ENCODE results near the gene ZIC1.

ZIC1 gene

DNA sequence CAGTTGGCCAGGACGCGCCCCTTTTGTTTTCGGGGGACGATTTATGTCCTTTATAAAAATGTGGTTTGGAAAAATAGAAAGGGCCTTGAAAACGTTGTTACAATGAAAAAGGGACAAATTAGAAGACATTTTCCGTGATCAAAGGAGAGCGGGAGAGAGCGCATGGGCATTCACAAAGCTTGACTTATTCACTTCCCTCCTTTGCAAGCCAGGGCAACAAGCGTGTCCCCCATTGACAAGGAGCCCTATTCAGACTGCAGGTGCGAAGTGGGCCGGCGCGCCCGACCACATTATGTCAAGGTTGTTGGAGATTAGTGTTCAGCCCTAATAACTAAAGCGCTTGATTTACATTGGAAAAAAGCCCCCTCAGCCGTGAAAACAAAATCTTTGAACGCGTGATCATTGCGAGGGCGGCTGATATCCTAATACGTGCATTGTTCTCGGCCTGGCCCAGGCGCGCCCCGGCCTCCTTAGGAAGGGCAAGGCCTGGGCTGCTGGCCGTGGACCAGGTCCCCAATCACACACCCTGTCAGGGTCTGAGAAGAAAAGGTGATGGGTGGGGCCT, 28.7 kb upstream of the ZIC1 start:
- no peak for DNase-seq (ENCODE audit: low read depth)

DNA sequence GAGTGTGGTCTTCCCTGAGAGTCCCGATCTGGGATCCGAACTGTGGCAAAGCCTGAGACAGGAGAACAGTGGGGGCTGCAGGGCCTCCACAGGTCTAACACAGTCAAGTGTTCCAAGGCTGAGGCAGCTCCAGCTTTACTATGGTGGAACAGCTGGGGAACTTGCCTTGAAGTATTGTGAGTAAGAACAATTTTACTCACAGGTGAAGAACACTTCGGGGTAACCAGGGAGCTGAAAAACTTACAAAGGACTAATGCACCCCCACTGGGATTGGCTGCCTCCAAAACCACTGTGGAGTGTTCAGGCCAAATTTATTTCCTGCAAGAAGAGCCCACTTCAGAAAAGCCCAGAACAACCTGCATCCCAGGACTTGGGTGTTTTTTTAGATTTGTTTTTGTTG, 28.2 kb upstream of the ZIC1 start:
- DNase-seq (ENCODE audit: low read depth), result no peak

DNA sequence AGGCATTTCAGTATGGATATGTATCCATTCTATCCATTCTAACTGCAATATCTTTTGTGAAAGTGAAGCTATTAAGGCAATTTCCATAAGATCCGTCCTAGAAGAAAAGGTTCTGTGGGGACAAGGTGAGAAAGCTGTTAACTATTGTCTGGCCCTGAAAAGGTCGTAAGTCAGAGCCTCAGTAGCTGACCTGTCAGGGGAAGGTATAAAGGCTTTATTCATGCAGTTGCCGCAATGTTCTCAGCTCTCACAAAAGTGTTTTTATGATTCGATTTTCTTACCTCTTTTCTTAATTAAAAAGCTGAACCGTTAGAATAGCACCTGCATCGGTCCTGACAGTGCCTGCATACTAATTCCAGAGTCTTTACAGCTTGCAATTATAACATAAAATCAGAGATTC, 27.6 kb upstream of the ZIC1 start:
- no peak for DNase-seq (ENCODE audit: low read depth)

DNA sequence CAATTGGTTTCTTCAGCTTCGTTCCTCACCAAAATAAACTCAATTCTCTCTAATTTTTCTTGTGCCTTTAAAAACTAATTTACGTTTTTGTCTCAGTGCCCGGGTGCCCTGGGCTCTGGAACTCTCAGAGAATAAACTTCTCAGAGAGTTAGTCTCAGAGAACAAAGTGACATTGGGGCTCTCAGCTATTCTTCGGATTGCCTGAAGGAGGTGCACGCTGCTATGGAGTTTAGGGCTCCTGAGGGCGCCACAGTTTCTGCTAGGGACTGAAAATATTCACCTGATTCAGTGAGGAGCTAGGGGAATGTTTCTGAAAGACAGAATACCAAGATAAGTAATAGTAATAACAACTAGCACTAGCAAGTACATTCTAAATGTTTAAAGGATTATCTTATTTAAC, 25.5 kb upstream of the ZIC1 start:
- no peak for DNase-seq (ENCODE audit: low read depth)

DNA sequence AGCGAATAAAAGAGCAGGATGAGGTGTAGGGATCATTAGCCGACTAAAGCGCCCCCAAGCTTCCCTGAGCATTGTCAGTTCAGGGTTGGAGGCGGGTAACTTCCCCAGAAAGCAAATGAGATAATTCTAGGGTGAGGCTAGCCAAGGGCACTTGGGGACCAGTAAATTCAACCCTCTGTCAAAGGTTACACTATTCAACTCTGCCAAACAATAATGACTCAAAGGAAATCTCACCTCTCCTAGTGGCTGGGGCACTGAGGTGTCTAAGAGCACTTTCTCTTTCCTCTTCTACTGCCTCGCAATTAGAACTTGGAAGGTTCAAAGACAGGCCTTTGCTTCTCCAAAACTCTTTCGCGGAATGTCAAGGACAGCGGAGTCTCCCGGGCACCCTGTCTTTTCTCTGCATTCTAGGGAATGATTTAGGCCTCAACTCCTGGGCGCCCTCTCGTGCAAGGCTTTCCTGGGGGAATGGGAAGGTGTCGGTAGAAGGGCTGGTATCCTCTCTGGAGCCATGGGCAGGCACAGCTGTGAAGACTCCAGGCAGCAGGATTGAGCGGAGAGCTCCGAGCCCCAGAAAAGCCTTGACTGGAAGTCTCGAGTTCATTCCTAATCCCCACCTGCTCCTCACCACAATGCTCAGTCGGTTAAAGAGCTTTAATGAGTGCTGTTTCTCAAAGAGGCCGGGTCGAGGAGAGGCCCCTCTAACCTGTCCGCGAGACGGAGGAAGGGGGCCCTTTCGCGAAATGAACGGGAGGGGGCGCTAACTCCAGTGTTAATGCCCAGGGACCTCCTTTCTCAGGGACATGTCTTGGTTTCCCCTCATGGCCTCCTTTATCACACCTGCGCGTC, 24.7 kb upstream of the ZIC1 start:
- no peak for DNase-seq (ENCODE audit: low read depth)

DNA sequence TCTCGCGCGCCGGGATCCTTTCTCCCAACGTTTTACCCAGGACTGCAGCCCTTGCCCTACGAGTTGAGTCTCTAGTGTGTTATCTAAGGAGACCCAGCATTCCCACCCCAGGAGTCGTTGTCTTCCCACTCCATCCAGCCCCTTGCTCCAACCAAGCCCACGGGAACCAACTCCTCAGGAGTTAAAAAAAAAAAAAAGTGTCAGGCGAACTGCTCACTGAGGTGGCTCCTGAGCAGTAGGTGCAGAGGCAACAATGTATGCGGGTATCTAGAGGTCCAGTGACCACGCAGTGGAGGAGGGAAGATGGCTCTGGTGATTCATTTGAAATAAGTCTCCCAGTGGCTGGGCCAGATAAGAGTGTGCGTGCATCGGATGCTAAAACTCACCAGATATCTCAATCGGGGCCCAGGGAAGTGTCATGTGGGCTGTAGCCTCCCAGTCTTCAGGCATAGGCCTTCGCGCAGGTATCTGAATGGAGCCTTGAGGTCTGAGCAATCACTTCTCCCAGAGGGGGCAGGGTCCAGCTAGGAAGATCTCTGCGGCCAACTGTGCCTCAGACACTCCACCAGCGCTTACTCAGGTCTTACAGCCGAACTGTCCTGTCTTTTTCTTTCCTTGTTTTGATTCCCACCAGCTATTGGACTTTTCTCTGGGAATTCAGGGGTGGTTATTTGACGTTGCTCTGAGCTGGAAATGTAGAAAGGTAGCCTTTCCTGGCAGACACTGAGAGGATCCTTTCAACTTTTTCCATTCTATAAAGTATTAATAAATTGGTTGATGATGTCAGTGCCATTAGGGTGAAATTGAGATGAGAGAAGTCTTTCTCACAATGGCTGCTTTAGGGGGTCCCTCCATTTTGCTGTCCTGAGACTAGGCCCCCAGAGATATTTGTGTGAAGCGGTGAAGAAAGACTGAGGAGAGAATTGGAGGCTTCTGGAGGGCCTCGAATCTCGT, 23.8 kb upstream of the ZIC1 start:
- DNase-seq (ENCODE audit: low read depth), result no peak

DNA sequence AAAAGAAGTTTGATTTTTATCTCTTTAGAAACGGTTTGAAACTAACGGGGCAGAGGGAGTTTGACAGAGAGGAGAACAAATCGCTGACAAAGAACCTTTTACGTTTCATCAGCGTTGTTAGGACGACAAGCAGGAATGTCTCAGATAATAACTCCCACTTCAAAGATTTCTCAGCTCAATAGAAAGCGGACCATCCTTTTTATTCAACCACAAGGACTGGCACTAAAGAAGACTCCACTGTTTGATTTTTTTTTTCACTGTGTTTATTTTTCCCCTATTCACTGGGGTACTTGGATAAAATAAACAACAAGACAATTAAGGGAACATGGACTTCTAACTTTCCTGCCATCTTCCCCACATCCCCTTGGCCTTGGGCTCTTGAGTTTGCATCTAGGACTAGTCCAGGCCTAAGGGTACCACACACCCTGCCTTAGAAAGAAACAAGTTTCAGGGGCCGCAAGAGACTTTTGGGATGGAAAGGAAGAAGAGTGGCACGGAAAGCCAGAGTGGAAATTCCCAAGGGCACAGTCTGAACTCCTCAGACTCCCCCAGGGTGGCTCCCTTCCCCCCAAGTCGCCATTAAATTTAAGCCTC, 21.8 kb upstream of the ZIC1 start:
- no peak for DNase-seq (ENCODE audit: low read depth)

DNA sequence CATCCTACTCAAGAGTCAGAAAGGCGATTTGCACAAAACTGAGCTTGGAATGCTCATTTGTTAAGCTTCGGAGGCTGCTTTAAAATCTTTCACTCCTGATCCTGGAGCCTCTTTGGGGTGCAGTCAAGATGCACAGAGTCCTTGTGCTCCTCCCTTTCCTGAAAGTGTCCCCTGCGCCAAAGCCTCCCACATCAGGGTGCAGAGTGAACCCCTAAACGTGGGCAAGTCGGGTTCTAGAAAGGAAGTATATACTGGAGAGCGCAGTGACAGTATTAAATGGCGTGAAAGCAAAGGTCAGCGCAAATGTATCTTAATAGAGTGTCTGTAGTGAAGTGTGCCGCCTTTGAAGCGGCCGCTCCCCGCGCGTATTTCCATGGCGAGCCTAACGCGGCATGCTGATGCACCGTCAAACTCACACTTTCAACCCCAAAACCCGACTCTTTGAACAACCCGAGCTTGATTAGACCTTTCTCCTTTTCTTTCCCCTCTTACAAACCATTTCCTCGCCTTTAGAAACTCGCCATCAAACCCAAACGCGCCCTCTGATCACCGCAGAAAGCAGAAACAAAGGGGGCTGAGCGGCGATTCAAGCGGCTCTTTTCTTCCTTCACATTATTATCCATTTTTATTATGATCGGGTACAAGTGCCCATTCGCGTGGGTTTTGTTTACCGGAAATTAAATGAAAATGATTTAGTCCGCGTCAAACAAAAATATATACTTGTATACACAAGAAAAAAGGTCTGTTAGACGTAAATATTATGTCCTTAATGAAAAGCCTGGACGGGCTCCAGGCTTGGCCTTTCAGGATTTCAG, 21.1 kb upstream of the ZIC1 start:
- no peak for DNase-seq (ENCODE audit: low read depth)

DNA sequence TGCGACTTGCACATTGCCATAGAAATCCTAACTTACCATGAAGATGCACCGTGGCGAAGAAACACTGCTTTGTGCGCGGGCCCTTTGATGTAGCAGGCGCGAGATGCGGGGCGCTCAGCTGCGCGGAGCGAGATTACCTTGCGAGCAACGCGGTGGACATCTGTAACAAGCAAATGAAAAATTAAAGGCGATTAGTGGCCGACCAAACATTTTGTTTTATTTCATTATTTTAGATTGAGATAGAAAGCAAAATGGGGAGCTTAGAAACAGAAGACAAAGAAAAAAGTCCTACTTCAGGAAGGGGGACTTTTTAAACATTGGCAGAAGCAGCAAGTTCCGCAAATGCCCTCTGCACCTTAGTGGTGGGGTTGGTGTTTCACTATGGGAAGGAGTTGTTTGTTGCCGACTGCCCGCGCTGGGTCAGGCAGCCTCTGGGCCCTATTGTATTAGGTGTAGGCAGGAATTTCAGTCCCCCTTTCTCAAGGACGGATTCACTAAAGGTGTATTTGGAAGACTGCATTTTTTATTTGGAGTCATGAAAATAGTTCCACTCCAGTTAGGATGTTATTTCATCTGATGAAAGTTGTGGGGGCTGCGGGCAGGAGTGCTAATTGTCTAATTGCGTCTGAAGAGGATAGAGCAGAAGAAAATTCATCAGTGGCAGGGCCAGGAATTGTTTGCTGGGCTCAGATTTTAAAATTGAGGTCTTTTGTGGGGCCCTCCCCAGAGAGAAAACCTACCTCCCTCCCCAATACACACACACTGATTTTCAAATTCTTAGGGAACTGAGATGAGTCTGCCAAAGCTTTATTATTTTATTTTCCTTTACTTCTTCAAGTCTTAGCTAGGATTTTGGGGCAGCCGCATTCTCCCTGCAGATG, 20.2 kb upstream of the ZIC1 start:
- no peak for DNase-seq (ENCODE audit: low read depth)

DNA sequence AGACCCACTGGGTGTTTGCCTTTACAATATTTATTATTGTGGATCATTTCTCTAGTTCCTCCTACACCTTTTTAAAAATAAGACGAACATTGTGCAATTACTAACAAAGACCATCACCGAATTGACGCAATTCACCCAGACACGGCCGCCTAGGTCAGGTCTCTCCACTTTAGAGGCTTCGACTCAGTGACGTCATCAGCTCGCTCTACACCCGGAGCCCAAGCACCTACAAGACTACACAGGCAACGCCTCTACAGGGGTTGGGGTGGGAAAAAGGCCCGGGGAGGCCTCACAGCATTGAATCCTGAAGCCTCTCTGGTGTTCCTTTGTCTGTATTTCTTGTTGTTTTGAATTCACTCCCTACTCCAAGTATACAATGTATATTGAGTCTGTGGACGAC, 19.4 kb upstream of the ZIC1 start:
- DNase-seq (ENCODE audit: low read depth), result no peak

DNA sequence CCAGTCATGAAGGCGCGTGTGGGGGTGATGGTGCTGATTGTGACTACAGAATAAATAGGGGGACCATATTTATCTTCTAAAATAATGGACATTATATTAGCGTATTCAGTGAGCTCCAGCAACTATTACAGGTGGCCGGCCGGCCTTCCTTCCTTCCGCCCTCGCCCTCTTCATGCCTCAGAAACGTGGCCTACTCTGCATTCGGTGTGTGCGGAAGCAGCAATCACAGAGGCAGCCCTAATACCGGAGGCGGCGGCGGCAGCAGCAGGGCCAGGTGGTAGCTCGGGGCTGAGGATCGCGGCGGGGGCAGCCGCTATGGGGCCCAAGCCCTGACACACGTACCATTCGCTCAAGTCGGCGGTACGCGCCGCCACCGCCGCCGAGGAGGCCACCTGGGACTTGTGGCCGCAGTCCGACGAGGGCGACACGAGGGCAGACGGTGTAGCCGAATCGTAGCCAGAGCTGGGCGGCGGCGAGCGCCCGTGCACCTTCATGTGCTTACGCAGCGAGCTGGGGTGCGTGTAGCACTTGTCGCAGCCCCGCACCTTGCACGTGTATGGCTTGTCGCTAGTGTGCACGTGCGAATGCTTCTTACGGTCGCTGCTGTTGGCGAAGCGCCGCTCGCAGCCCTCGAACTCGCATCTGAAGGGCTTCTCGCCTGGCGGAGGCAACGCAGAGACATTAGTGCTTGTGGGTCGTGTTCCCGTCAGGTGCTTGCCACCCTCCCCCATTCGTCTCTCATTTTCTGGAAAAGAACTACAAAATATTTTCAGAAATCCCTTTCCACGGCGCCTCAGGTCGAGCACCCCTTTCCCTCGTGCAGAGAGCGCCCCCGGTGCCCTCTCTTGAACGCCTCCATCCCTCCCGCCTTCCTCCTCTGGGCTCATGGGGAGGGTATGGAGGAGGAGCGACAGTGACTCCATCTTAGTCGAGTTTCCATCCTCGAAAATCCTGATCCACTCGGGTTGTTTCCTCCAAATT, 18.3 kb upstream of the ZIC1 start:
- no peak for DNase-seq (ENCODE audit: low read depth)

DNA sequence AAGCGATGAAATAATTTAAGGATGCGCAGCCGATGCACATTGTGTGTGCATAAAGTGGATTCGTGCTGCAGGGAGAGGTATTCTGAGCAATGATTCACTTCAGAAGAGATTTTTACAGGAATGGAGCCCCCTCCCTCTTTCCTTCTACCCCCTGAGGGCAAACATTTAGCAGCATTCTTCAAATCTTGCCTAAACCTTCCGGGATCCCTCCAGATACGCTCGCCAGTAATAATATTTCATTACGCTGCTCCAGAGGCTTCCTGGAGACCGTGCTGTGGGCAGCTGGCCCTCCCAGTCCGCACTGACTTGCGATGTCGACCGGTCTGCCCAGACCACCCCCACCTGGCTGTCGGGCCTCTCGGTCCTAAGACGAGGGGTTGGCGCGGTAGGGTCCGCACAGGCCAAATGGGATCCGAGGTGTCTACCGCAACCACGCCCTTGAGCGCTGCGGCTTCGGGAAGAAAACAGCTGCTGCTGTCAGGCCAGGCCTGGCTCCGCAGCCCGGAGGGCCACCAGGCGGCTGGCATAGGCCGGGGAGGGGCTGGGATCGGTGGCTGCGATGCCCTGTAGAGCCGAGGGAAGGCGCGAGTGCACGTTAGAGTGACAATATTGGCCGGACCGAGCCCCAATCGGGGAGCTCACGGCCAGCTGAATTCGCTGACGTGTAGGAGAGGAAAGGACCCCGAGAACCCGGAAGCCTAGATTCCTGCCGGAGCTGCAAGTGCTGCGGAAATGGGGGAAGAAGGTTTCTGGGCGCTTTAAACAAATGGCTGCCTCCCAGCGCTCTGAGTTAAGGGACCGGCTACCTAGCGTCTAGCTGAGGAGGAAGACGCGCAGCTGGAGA, 17.2 kb upstream of the ZIC1 start:
- DNase-seq (ENCODE audit: low read depth), result no peak

DNA sequence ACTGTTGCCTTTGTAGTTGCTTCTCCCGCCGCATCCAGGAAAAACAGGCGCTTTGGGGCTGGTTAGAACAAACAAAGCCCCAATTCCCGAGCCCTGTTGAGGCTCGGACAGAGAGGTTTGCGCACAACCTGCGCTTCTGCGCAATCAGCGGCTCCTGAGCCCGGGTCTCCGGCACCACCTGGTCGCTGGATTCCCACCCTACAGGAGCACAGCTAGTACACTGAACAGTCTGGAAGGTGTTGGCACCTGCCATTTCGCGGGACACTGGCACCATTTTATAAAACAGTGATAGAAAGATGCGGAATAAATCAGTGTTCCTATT, 16.6 kb upstream of the ZIC1 start:
- no peak for DNase-seq (ENCODE audit: low read depth)

DNA sequence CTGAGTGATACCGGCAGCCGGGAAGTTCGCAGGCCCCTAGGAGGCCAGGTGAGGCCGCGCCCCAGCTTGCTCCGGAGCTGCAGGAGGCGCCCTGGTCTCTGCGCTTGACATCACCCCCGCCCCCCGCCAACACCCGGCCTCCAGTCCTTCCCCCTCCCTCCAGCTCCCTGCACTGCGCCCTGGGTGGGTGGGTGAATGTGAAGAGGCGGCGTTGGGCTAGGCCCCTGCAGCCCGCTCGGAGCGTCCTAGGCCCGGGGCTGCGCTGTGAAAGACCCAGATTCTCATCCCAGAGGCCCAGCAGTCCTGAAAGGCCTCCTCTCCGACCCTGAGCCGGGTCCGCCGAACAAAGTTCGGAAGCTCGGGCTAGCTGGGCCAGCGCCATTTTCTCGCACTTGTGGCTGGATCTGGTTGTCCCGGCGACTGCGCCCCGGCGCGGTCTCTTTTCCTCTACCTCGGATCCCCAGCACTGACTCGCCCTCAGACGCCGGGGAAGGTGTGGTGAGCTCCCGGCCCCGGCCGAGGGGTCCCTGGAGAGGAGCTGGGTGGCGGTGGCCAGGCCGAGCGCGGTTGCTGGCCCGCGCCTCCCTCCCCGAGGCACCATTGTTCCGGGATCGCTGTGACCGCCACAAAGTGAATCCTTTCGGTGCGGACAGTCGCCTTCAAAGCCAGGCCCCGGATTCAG, 15.8 kb upstream of the ZIC1 start:
- DNase-seq (ENCODE audit: low read depth), result no peak

DNA sequence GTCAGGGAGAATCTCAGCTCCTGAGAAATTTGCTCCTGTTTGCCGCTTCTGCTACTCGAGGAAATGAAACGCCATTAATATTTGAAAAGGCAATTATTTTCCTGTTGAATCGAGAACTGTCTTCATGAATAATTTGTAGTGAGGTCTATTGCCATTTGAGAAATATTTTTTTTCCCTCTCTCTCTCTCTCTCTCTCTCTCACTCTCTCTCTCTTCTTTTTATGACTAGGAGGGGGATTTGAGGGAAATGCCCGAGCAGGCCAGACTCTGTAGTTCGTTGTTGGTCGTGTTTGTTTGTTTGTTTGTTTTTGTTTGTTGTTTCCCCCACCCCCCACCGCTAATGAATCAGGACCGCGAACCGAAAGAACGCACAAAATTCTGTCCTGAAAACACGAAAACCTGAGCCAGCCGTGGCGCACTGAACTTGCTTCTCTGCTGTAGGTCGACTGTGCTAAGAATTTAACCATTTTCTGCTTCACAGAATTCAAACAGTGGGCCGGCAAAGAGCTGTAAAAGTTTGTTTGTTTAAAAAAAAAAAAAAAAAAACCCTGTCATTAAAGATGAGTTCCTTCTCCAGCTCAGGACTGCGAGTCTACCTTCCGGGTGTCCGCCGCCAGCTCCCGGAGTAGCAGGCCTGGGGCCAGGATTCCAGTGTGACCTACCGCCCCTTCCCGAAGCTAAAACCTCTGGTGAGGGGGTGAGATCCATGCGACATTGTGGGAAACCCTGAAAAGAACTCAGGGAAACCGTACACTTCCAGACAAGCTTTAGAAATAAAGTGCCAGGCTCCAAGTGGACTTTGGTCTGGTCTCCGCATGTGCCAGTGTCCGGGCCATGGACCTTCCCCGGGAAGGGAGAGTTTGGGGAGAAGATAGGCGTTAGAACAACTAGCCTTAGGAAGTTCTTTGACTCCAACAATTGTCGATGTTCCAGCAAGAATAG, 15.0 kb upstream of the ZIC1 start:
- no peak for DNase-seq (ENCODE audit: low read depth)

DNA sequence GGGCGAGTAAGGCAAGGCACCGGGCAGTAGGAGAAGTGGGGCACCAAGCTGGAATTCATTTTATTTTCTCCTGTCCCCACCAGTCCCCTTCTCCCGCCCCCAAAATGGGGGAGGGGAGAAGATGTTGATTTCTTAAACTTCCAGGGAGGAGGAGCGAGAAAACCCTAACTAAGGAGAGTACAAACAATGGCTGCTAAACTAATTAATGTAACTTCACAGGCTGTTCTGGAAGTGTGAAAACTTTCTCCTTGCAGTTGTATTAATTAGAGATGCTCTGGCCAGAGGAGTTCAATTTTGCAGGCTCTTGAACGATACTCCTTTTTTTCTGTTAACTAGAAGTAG, 14.3 kb upstream of the ZIC1 start:
- DNase-seq (ENCODE audit: low read depth), result no peak

Data from fibroblast of the conjunctiva (primary cell).